Stimulated activated CD8-positive, alpha-beta memory T cell treated with anti-CD3 and anti-CD28 coated beads, Interleukin-4, amount 100 ng/mL, for 4 hours (primary cell): ENCODE data around the gene FAM229A.

ENCODE experiments used
- DNase-seq, 2 donors: peaks; one replicate each; pipeline ENCODE4 v3.0.0-alpha.2; 2020; ENCODE audit warnings: low read depth in 2 of 2, low spot score in 1 of 2

The FAM229A gene

DNA sequence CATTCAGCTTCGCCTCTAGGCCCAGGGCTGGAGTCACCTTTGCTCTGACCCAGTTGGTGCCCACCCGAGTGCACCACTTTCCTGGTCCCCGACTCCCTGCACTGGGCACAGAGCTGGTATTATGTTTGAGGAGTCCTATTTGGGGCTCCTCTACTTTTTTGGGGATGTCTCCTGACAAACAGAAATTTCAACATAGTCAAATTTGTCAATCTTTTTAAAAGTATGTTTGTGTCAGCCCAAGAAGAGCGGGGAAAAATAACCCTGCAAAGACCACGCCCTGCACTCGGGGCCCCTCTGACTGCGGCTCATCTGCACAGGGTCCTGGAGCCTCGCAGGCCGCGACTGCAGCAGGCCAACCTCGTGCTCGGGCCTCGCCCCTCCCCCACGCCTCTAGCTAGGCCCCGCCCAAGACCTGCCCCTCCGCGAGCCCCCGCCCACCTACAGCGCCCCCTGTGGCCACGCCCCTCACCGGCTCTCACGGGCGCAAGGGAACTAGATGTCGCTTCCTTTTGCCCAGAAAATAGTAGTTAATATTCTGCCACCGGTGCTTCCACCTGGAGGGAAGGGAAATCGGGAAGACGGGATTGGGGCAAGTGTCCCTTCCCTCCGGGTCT lies 11.4 kb downstream of the FAM229A start:
- peak in 1 of 2 donors; percentile 62 for DNase-seq

DNA sequence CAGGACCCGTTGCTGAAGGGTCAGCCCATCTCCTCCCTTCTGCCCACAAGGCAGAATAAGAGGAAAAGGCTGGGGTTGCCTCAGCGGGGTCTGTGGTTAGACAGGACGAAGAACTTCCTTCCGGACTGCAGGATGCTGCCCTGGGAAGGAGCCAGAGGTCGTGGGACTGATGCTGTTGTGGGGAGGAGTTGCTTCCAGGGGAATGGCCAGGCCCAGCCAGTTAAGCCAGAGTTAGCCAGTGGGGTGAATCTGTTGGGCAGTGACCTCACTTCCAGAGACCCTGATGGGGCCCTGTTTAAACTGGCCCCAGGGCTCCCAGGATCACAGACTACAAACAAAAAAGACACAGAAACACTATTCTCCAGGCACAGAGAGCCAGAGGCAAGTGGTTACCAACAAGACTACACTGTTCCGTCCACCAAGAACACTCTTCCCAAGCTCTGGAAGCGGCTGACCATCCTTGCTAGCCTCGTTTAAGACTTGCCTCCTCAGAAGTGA lies 13.0 kb downstream of the FAM229A start:
- no peak for DNase-seq

DNA sequence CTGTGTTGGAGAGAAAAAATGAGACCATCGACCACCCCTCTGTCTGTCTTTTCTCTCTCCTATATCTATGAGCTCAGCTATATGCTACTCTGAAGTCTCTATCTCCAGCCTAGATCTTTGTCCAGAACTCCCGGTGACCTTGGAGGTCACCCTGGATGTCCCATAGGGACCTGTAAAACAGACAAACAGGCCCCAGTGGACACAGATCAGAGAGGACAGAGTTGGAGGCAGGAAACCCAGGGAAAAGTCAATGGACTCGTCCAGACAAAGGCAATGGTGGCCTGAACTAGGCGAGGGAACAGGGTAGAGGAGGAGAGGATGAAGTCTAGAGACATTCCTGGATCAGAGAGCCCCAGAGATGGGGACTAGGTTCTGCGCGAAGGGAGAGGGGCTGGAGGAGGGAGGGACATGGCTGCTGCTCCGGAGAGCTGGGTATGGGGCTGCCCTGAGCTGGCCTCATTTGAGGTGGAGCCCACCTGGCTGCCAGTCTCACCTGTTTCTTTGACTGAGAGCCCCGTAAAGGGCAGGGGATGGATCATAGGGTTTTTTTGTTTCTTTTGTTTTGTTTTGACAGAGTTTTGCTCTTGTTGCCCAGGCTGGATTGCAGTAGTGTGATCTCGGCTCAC lies 15.6 kb downstream of the FAM229A start:
- DNase-seq = no peak

DNA sequence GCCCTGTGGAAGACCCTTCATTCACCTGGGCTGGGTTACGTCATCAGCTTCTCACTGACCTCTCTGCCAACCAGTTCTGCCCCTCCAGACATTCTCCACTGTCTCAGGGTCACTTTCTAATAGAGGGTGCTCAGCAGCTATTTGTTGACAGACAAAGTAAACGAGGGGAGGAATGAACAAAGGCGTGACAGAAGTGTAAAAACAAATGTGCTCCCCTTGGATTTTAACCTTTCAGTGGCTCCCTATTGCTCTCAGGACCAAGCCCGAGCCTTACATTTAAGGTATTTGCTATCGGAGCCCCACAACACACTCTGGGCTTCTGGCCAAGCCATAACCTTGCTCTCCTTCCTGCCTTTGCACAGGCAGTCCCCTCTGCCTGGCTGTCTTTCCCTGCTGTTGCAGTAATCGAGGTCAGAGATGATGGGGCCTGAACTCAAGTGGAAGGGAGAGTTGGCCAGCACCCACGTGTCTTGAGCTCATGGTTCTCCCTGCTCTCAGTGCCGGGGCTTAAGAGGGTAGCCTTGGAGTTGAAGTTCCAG lies 16.9 kb downstream of the FAM229A start:
- DNase-seq = no peak

DNA sequence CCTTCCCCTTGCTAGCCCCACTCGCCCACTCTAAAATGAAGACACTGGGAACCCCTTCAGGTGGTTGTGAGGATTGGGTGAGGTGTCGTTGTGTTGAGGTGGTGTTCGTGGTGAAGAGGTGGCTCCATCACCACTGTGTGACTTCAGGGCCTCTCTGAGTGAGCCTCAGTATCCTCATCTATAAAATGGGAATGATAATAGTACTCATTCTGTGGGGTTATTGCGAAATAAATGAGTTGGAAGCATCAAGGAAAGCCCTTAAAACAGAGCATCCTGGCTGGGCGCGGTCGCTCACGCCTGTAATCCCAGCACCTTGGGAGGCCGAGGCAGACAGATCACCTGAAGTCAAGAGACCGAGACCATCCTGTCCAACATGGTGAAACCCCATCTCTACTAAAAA lies 19.6 kb downstream of the FAM229A start:
- no peak for DNase-seq

DNA sequence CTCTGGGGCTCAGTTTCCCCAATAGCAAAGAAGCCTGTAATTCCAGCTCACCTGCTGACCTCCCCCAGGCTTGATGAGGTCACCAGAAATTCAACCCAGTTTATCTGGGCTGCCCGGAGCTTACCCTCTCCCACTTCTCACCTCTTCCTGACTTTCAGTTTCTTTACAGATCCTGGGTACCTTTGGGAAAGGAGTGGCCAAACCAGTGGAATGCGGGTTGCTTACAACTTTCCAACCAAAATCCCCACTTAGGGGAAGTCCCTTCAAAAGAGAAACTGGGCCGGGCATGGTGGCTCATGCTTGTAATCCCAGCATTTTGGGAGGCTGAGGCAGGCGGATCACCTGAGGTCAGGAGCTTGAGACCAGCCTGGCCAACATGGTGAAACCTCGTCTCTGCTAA lies 20.3 kb downstream of the FAM229A start:
- no peak for DNase-seq

DNA sequence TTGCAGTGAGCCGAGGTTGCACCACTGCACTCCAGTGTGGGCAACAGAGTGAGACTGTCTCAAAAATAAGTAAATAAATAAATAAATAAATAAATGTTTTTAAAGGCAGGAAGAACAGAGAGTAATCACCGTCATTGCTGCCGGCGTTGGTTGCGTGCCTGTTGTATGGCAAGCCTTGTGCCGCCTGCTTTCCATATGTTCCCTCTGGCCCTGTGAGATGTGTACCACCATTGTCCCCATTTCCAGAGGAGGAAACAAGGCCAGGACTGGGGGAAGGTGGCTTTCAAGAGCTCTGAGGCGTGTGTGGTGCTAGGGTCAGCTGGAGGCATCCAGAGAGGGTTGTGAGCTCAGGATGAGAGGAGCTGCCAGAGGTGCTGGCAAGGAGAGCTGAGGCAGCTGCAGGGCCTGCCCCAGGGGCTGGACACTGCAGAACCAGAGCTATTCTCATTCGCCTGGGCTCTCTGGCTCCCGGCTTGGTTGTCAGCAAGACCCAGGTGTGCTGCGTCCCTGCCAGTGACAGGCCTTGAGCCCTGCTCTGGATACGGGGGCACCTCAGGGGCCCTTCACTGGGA lies 21.0 kb downstream of the FAM229A start:
- no peak for DNase-seq

DNA sequence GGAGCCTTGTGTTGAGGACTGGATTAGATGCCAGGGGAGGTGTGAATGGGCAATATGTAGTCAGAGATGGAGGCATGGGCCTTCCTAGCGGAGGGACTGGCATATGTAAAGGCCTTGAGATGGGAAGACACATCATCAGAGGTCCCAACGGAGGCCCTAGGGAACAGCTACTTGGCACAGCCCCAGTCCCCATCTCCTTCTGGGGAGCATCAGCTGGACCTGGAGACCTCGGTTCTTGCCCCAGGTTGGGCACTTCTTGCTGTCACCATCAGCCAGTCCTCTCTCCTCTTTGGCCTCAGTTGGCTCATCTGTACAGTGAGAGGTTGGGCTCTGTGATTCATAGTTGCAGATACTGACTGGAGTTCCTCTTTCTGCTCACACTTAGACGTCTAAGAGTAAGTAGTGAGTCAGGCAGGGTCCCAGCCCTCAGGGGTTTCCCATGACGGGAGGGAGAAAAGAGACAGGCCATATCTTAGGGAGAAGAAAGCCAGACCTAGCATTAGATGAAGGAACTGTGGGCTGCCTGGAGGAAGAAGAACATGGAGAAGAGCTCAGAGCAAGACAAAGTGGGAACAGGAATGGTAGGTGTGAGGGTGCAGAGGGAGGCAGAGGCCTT lies 22.8 kb downstream of the FAM229A start:
- DNase-seq = no peak

DNA sequence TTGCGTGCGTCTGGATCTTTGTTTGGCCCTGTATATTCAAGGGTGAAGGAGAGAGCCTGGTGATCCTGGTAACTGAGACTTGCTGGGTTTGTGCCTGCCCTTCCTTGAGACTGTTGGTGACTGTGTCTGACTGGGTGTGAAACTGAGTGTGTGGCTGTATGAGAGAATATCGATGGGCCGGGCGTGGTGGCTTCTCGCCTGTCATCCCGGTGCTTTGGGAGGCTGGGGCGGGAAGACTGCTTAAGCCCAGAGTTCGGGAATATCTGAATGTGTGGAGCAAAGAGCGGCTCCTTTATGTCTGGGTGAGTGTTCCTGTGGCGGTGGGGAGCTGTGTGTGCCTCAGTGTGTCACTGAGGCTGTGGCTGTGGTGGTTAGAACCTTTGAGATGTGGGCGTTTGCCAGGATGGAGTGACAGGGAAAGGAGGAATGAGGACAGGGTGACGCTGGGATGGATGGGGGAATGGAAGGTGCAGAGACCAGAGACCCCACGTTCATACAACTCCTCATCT lies 23.6 kb downstream of the FAM229A start:
- DNase-seq = no peak

DNA sequence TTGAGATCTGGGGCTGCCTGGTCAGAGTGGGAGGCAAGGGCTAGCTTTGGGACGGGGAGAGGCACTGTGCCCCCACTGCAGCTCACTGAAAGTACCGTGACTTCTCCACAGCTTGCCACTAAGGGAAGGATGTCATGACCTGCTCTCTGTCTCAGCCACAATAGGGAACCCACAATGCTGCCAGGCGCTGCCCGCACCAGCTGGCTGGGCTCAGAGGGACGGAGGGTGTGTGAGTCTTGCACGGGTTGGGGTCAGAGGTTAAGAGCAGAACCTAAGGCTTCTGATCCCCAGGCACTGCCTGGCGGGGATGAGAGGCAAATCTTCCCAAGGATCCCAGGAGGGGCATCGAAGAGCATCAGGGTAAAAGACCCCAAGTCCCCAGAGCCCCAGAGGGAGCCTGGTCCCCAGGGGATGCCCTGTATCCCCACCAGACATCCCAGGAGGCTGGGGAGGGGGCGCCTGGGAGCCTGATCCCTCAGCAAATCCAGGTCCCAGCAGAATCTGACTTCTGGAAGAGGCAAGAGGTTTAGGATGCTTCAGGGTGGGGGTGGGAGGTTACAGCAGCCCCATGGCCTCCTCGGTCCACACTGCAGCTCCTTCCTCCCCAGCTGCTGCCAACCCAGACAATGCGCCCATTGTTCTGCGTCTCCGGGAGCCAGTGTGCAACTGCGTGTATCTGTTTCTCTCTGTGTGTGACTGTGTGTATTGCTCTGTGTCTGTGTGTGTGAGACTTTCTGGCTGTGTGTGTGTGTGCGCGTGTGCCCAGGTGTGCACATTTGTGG lies 24.2 kb downstream of the FAM229A start:
- DNase-seq = no peak

DNA sequence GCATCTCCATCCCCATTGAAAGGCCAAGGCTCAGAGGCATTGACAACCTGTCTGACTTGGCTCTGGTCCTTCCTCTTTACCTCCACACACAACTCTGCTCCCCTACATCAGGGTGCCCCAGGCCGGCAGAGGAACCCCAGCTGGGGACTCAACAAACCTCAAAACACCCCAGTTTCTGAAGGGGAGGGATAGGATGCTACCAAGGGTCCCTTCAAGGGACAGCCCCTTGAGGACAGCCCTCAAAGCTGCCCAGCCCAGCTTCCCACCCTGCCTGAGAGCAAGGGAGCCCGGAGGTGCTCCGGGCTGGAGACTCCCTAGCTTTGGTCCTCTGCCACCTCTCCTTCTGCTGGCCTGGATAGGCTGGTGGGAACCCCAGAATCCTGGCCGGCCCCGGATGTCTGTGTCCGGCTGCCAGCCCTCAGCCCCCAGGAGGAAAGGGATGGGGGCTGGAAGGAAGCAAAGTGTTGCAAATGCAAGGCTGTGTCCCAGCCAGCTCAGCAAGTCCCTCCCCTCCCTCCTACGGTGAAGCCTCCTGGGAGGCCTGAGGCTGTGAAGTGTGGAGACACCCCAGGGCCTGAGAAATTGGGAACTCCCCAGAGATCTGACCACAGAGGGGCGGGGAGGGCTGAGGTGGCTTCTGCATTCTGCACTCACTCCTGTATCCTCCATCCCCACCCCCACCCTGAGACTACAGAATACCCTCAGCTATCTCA lies 25.2 kb downstream of the FAM229A start:
- DNase-seq = peak in 1 of 2 donors; percentile 47

DNA sequence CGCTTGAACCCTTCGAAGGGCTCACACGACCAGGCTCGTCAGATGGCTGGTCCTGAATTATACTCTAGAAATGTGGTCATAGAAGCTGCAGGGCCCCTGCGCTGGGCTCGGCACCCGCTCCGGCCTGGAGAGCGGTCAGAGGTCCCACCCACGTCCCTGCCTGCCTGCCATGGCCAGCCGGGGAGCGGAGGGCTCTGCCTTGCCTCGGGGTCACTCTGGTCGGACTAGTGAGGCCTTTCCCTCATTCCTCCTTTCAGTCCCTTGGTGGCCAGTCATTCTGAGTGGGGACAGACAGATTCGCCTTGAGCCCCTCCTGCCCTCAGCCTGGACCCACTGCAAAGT lies 25.7 kb downstream of the FAM229A start:
- no peak for DNase-seq

DNA sequence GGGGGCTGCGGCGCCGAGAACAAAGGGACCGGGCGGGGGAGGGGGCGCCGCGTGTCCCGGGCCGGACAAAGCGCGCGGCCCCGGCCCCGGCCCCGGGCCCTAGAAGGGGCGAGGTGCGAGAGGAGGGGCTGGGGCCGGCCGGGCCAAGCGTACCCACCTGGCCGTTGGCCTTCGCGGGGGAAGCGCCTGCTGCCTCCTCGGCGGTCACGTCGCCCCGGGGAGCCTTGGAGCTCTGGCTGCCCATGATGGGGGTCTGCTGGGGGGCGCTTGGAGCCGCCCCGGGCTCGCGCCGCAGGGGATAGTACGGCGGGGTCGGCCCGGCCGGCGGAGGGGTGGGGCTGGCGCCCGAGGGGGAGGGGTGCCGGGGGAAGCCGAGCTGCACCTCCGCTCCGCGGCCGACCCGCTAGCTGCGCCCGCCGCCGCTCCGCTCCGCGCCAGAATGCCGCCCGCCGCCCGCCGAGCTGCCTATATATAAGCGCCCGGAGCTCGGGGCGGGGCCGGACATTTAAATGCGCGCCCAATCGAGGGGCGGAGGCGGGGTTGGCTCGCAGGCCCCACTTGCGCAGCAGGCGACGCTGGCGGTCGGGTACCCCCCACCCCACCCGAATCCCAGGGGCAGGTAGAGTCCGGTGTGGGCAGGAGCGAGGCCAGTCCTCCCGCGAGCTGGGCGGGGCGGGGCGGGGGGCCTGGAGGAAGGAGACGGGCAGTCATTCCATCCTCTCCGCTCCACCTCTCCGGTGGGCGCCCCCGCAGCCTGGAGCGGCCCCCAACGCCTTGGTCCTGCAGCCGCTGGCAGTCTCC lies 26.3 kb downstream of the FAM229A start, which contains the start of gene MARCKSL1:
TSS of gene MARCKSL1 (minus strand) at position 444 of the 801 bp plus-strand sequence. CDS start at position 244, 200 bp downstream.
- peak; percentile 66 to 71 for DNase-seq

DNA sequence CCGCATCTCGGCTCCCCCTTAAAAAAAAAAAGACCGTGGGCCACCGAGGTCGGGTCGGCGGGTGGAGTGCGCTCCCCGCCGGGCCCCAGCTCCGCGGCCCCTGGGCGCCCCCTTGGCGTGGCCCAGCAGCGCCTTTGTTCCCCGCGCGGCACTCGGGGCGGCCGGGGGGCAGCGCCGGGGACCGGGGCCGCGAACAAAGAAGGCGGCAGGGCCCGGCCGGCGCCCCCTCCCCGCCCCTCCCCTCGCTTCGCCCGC lies 26.8 kb downstream of the FAM229A start:
- no peak for DNase-seq

DNA sequence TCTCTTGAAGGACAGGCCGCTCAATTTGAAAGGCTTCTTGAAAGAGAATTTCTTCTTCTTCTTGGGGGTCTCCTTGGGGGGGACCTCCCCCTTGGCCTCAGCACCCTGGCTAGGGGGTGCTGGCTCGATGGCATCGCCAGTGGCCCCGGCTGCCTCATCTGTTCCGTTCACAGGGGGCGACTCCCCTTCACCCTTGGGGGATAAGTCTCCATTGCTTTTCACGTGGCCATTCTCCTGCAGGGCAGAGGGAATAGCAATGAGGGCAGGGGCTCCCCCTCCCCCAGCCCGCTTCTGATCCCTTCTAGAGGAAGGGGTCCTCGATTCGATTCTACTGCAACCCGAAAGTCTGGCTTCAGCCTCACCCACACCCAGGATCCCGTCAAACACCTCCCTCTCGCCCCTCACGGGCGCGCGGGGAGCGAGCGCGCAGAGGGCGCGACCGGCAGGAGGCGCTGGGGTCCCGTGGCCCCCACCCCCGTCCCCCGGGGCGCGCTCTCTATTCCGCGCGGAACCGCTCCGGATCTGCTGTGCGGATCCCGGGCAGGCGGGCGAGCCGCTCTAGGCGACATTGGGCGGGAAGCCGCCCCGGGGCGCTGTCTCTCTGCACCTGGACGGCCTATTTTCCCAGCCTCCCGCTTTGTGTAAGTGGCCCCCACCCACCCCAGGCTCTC lies 27.3 kb downstream of the FAM229A start:
- peak; percentile 35 to 47 for DNase-seq

DNA sequence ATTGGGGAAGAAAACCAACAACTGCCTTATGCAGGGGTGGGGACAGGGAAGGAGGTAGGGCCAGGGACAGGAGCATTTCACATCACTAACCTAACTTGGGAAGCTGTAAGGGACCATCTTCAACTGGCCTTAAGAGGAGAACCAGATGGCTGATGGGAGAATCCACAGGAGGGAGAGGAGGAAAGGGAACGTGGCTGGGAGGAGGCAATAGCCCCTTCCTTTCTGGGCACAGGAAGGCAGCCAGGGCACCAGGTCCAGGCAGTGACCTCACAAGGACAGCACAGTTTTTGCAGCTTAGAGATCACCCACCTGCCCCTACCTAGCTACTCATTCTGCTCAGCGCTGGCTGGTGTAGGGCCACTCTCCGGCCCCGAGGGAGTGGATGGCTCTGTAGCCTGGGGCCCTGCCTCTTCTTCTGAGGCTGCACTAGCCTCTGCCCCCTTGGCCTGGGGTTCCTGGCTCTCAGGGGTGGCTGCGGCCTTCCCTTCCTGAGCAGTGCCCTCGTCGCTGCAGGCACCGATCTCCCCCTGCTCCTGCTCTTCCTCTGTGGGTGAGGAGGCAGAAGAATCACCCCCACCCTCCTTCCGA lies 27.9 kb downstream of the FAM229A start:
- no peak for DNase-seq

DNA sequence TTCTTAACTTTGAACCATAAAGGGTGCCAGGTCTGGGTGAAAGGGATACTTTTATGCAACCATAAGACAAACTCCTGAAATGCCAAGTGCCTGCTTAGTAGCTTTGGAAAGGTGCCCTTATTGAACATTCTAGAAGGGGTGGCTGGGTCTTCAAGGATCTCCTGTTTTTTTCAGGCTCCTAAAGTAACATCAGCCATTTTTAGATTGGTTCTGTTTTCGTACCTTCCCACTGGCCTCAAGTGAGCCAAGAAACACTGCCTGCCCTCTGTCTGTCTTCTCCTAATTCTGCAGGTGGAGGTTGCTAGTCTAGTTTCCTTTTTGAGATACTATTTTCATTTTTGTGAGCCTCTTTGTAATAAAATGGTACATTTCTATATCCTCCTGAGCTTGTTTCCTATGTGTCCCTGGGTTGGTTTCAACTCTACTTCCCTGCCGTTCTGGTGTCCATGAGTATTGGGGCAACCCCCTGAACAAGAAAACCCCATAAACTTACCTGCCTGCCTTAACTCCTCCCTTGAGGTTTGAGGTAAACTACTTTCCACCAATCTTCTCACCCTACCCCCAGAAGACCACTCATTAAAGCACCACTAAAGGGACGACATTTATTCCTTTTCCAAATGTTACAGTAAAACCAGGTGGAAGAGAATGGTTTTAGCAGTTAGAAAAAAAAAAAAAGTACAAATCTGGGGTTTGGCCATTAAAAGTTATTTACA lies 28.9 kb downstream of the FAM229A start:
- no peak for DNase-seq
